ENCODE measurements around the gene TSSK6. TPM values are rescaled to one million over a fixed set of nuclear protein-coding genes. Genes with fewer than 3 reads are reported as not detected.

TSSK6 gene
- total RNA-seq, 1 donor from 2014 or later, result not detected

DNA sequence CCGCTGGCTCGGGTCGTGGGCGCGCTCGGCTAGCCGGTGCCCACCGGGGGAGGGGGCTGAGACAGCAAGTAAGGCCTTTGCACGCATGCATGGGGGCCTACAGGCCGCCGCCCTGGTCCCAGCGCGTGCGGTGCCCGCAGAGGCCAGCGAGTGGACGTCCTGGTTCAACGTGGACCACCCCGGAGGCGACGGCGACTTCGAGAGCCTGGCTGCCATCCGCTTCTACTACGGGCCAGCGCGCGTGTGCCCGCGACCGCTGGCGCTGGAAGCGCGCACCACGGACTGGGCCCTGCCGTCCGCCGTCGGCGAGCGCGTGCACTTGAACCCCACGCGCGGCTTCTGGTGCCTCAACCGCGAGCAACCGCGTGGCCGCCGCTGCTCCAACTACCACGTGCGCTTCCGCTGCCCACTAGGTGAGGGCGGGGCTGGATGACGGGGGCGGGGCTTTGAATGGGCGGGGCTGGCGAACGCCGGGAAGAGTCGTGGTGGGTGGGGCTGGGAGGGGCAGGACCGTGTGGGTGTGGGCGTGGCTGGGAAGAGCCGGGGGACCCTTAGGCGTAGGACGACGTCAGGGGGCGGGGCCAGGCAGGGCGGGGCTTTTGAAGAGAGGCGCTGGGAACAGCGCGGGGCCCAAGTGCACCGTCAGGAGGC is 24.8 kb upstream of the TSSK6 start:
- H3K4me1 ChIP-seq, result peaks cover 6 to 12% of the 10 kb centered on the region in 2 donors
- H3K9me3 ChIP-seq, result no peaks in the 10 kb centered on the region
- no peak for DNase-seq (ENCODE audit: low spot score in 2 of 2)
- no peak overlapping the region for H3K27ac ChIP-seq
- H3K27me3 ChIP-seq, result peaks cover 13% of the 10 kb centered on the region
- intact Hi-C loops (cut with DNase I), result no loop called here
- no peak for TF ChIP-seq CTCF (IDR thresholded peaks at IDR 0.05)
- H3K36me3 ChIP-seq, result peaks cover 0 to 3% of the 10 kb centered on the region in 2 donors
- H3K4me3 ChIP-seq, result peak overlapping the region; percentile 8 to 9

DNA sequence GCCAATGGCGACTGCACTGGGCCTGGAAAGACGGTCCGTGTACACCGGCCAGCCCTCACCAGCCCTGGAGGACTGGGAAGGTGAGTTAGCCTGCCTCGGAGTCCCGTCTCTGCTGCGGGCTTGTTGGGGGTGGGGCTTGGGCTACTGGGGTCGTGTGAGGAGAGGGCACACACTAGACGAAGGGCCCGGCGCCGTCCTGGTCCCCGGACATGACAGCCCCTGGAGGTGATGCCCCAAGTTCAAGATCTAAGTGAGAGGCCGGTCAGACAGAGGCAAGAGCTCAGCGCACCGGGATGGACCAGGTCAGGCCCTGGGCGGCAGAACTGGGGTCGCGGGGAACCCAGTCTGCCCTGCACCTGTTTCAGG is 24.3 kb upstream of the TSSK6 start:
- intact Hi-C loops (cut with DNase I), result no loop called here
- H3K4me3 ChIP-seq, result no peak overlapping the region
- no peak overlapping the region for H3K27ac ChIP-seq
- H3K36me3 ChIP-seq, result peaks cover 0 to 3% of the 10 kb centered on the region in 2 donors
- H3K9me3 ChIP-seq, result no peaks in the 10 kb centered on the region
- peaks cover 6 to 12% of the 10 kb centered on the region in 2 donors for H3K4me1 ChIP-seq
- no peak for DNase-seq (ENCODE audit: low spot score in 2 of 2)
- H3K27me3 ChIP-seq, result peaks cover 13% of the 10 kb centered on the region
- no peak for TF ChIP-seq CTCF (IDR thresholded peaks at IDR 0.05)

GRCh38 chr19:19538785-19539166 is 23.4 kb upstream of the TSSK6 start:
- H3K27ac ChIP-seq, result no peak overlapping the region
- no peak for DNase-seq (ENCODE audit: low spot score in 2 of 2)
- peaks cover 13% of the 10 kb centered on the region for H3K27me3 ChIP-seq
- H3K9me3 ChIP-seq, result no peaks in the 10 kb centered on the region
- TF ChIP-seq CTCF (IDR thresholded peaks at IDR 0.05), result no peak
- H3K4me3 ChIP-seq, result peak overlapping the region; percentile 7 to 51
- H3K4me1 ChIP-seq, result peaks cover 6 to 12% of the 10 kb centered on the region in 2 donors
- H3K36me3 ChIP-seq, result peaks cover 0 to 3% of the 10 kb centered on the region in 2 donors
- intact Hi-C loops (cut with DNase I), result no loop called here

DNA sequence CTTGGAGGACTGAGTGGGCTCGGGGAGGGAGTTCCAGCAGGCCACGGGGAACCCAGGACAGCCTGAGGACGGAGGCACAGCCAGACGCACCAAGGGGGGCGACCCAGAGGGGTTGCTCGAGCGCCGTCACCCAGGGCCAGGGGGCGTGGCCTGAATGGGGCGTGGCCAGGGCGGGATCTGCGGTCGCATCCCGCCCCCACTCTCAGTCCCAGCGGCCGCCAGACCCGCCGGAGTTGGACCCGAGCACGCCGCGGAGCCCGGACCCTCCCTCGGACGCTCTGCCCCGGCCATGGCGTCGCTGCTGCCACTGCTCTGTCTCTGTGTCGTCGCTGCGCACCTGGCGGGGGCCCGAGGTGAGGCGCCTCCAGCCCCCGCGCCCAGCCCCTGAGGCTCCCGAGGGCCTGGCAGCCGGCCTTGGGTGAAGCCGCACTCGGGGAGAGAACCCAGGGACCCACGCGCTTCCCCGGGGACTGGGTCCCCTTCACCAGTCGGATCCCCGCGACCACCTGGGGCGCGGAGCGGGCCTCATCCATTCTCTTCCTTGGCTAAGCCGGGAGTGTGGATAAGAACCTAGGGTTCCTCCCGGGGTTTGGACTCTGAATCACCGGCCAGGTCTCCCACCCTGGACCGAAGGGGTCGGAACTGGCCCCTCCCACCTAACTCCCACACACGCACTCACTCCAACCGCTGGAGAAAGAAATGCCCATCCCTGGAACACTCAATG is 22.9 kb upstream of the TSSK6 start, which contains the start of gene CILP2:
CILP2 (plus strand) TSS at position 205 of the 724 bp plus-strand sequence; CDS start at position 290, 85 bp downstream.
- Histone ChIP-seq H3K4me3 (peak within 1 kb of the TSS; percentile 7 to 51), H3K27me3 (peaks cover 13% of the 10 kb centered on the region), H3K9me3 (no peaks in the 10 kb centered on the region), H3K27ac (no peak within 1 kb of the TSS), H3K4me1 (peaks cover 6 to 12% of the 10 kb centered on the region in 2 donors), H3K36me3 (peaks cover 0 to 3% of the 10 kb centered on the region in 2 donors)
- no peak for DNase-seq (ENCODE audit: low spot score in 2 of 2)
- no peak for TF ChIP-seq CTCF (IDR thresholded peaks at IDR 0.05)
- intact Hi-C loops (cut with DNase I), result no loop called here

DNA sequence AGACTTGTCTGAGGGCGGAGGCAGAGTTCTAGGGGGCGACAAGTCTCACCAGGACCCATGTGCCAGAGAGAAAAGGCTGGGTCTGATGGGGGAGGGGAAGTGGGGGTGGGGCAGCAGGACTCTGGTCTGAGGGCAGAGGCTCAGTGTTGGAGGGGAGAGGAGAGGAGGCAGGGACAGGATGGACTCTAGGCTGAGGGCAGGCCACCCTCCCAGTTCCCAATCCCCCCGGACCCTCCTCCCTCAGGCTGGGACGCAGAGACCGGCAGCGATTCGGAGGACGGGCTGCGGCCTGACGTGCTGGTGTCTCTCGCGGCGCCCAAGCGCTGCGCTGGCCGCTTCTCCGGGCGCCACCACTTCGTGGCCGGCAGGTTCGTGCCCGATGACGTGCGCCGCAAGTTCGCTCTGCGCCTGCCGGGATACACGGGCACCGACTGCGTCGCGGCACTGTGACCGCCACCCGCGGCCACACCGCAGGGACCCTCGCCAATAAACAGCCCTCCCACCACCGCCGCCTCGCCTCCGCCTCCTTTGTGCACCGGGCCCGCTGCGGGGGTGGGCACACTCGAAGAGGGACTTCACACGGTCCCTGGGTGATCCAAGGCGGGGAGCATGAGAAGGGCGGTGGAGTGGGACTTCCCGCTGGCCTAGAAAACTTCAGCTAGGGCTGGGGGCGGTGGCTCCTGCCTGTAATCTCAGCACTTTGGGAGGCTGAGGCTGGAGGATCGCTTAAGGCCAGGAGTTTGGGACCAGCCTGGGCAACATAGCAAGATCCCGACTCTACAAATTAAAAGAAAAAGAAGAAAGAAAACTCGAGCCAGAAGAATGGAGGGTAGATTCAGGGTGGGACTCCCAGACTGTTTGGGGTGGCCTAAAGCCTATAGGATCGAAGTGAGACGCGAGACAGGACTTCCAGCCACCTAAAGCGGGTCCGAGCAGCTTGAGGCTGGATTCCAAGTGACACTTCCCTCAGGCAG is 22.0 kb upstream of the TSSK6 start:
- H3K27ac ChIP-seq, result no peak overlapping the region
- no peak for DNase-seq (ENCODE audit: low spot score in 2 of 2)
- H3K9me3 ChIP-seq, result no peaks in the 10 kb centered on the region
- peaks cover 13% of the 10 kb centered on the region for H3K27me3 ChIP-seq
- intact Hi-C loops (cut with DNase I), result no loop called here
- no peak for TF ChIP-seq CTCF (IDR thresholded peaks at IDR 0.05)
- H3K36me3 ChIP-seq, result peaks cover 0 to 3% of the 10 kb centered on the region in 2 donors
- peaks cover 6 to 12% of the 10 kb centered on the region in 2 donors for H3K4me1 ChIP-seq
- H3K4me3 ChIP-seq, result peak overlapping the region in 1 of 2 donors; percentile 51

All from ascending aorta (tissue), 2 donors.